ENCODE data around the gene NAE1. TPM values are rescaled to one million over a fixed set of nuclear protein-coding genes. Genes with fewer than 3 reads are reported as not detected.

NAE1 gene
- polyA plus RNA-seq, 3 donors = 23.1 to 34.0 (median 23.2) TPM

DNA sequence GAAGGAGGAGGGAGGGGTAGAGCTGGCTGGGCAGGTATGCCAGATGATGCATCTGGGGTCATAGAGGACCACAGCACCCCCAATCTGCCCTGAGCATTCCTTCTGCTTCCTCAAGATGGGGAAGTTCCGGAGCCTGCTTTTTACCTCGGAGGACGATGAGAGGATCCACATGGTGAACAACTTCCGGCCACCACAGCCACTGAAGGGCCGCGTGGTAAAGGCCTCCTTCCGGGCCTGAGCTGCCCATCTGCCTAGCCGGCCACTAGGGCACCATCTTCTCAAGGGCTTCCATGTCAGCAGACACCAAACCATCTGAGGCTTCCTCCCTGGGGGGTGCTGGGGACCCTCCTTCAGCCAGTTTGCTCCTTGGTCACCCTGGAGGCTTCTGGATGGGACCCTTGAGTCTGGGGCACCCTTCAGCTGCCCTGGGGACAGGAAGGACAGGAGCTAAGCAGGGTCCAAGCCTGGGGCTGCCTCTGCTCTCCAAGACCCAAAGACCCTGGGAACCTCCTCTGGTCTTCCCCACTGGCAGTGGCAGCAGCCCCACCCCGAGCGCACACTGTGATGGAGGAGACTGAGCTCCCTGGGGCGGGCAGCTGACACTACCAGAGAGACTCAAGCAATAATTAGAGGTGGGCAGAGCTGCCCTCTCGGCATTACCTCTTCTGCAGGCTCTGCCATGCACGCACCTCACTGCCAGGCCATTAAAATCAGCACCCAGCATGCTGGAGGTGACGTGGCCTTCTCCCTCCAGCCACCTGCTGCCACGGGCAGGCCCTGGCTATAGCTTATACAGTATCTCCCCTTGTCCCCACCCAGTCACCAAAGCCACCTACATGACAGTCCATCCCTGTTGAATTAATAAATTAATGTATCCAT lies 22.7 kb upstream of the NAE1 start:
- WGBS, 3 donors = 57 to 83% (median 77%) methylated on average over 15 of the region's 15 CpGs
- no peak overlapping the region for H3K27ac ChIP-seq (ENCODE audit: low read depth, low read length)

DNA sequence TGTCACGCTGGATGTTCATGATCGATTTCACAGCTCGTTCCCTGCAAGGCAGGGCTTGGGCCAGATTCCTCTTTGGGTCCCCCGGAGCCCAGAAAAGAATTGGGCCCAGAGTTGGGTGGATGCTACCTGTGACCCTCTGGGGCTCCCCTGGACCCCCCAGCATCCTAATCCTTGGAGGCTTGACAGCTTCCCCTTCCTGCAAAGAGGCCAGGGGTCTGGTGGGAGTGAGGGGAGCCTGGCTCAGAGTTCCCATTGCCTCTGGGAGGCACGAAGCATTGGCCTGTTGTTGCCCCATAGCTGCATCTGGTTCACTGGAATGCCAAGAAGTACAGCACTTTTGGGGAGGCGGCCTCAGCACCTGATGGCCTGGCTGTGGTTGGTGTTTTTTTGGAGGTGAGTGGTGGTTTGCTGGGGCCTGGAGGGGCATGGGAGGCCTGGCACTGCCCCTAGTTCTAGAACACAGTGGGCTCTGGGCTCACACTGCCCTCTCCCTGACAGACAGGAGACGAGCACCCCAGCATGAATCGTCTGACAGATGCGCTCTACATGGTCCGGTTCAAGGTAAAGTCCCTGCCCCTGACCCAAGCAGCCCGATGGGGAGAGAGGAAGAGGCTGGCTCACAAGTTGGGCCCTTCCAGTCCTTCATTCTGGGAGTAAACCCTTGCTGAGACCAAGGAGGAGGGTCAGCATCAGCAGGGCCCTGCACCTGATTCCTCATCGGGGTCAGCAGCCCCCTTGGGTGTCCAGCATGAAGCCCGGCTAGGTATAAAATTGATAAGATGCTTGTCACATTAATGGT lies 20.6 kb upstream of the NAE1 start:
- WGBS, 3 donors = 86 to 91% (median 87%) methylated on average over 13 of the region's 13 CpGs
- H3K27ac ChIP-seq (ENCODE audit: low read depth, low read length) = no peak overlapping the region

DNA sequence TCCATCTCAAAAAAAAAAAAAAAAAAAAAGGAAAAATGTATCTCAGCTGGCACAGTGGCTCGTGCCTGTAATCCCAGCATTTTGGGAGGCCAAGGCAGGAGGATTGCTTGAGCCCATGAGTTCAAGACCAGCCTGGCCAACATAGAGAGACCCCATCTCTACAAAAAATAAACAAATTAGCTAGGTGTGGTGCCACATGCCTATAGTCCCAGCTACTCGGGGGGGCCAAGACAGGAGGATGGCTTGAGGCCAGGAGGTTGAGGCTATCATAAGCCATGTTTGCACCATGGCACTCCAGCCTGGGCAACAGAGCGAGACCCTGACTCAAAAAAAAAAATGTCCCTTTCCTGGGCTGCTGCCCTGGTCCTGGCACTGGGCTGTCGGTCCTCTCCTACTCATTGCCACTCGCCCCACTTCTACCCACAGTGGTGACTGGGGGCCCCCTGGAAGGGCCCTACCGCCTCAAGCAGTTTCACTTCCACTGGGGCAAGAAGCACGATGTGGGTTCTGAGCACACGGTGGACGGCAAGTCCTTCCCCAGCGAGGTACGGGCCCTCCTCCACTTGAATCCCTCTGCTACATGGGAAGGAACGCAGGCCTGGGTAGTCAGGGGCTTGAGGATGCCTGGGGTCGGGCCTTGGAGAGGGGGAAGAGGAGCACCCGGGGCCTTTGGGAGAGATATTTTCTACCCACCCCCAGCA lies 19.5 kb upstream of the NAE1 start:
- 87 to 92% (median 89%) methylated on average over 14 of the region's 14 CpGs for WGBS, 3 donors
- H3K27ac ChIP-seq (ENCODE audit: low read depth, low read length) = no peak overlapping the region

DNA sequence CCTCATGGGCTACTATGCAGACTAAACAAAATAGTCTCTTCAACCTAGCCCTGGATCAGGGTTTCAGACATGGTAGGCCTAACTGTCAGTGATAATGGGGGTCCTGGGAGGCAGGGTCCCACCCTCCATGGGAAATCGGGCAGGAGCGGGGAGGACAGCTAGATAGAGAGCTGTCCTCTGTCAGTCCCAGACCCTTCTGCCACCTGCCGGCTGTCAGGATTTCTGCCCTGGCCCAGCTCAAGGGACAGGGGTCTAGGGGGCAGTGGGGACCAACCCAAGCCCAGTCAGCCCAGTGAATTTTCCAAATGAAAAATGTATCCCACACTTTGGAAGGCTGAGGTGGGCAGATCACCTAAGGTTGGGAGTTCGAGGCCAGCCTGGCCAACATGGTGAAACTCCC lies 18.8 kb upstream of the NAE1 start:
- WGBS, 3 donors = 82 to 92% (median 89%) methylated on average over 4 of the region's 4 CpGs
- H3K27ac ChIP-seq (ENCODE audit: low read depth, low read length) = no peak overlapping the region

DNA sequence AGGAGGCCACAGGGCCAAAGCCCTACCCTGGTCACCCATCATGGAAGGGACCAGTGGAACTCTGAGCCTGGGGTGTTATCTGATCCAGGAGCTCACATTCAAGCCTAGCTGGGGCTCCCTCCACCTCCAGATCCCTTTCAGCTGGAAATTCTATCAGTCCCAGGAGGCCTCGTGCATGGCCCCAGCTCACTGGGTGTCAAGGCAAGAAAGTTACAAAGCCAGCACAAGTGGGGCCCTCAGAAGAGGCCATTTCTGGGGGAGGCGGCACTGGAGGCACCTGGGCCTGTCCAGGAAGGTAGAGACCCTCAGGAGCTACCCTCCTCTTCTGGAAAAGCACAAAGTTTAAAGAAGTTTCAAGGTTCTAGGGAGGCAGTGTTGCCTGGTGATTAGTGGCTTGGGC lies 18.2 kb upstream of the NAE1 start:
- 86 to 92% (median 91%) methylated on average over 2 of the region's 2 CpGs for WGBS, 3 donors

DNA sequence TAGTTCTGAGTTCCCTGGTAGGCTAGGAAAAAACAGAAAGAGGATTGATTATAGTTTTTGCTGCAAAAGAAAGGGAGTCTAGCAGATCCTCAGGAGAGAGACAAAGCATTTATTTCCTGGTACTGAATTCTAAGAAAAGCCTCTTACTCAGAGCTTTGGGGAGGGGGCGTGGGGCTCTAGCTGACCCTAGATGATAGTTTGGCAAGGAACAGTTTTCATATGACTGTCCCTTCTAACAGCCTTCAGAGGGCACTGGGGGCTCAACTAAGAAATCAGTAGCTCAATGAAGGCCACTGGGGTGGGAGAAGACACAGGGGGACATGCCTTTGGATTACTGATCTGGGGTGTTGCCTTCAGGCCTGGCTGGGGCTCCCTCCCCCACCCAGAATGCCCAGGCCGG lies 17.4 kb upstream of the NAE1 start:
- 75 to 81% (median 76%) methylated on average over 2 of the region's 2 CpGs for WGBS, 3 donors
- H3K27ac ChIP-seq (ENCODE audit: low read depth, low read length) = no peak overlapping the region

More for the DNA sequence above, 18.2 kb upstream of the NAE1 start:
- no peak overlapping the region for H3K27ac ChIP-seq (ENCODE audit: low read depth, low read length)

DNA sequence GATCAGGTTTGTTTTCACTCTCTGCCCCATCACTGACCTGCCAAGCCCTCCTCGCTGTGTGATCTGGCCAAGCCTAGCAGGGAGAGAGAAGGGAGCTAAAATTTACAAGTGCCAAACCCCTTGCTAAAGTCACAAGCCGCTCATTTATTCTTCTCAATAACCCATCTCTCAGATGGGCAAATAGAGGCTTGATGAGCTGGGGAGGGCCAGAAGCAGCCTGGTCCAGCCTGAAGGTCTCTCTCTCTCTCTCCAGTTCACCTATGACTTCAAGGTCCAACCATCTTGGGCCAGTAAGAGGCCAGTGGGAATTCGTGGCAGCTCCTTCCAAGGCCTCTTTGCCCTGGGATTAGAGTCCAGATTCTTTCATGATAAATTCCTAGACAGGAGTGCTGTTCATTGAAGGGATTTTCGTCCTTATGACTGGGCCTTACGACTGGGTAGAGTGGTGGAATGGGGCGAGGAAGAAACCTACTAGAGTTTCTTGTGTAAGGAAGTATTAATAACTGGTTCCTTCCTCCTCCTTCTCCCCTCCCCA lies 16.8 kb upstream of the NAE1 start:
- H3K27ac ChIP-seq (ENCODE audit: low read depth, low read length) = no peak overlapping the region
- 73 to 78% (median 77%) methylated on average over 6 of the region's 6 CpGs for WGBS, 3 donors

DNA sequence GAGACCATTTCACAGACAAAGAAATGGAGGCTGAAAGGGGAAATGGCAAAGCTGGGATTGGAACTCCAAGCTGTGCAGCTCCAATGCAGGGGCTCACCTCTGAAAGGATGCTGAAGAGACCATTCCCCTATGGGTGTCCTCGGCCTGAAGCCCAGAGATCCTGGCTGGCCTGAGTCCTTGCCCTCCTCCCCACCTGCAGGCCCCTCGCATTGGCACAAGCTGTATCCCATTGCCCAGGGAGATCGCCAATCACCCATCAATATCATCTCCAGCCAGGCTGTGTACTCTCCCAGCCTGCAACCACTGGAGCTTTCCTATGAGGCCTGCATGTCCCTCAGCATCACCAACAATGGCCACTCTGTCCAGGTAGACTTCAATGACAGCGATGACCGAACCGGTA lies 16.1 kb upstream of the NAE1 start:
- WGBS, 3 donors = 93 to 94% (median 94%) methylated on average over 6 of the region's 6 CpGs
- H3K27ac ChIP-seq (ENCODE audit: low read depth, low read length) = no peak overlapping the region

DNA sequence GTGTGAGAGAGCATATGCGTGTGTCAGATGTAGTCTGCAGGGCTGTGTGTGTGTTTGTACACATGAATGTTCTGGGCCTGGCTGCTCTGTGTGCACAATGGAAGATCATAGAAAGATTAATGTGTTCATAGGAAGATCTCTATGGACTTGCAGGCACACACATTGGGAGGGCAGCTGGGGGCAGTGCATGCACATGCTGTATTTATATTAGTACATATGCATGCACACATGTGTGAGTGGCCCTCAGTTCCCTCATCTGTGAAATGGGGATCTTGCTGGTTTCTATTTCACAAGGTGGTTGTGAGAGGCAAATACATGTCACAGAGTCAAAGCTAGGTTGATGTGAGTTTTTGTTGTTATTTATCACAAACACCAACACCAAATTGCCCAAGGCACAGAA lies 15.5 kb upstream of the NAE1 start:
- no peak overlapping the region for H3K27ac ChIP-seq (ENCODE audit: low read depth, low read length)
- 89 to 96% (median 90%) methylated on average over 1 of the region's 1 CpG for WGBS, 3 donors

DNA sequence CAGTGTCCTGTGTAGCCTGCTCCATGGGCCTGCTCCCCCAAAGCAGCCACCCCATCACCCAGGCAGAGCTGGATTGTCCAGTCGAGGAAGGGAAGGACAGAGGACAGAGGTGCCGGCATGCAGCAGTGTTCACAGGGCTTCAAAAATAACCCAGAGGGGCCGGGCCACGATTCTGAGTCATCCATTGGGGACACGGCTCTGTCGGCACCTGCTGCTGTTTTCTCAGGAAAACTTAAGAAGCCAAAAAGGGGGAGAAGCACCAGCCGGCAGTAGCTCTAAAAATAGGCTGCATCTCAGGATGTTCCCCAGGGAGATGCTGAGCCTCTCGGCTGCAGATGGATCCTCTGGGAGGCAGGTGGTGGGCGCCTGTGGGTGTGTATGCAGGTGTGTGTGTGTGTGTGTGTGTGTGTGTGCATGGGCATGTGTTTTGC lies 15.0 kb upstream of the NAE1 start:
- H3K27ac ChIP-seq (ENCODE audit: low read depth, low read length) = no peak overlapping the region
- 52 to 59% (median 58%) methylated on average over 9 of the region's 9 CpGs for WGBS, 3 donors

DNA sequence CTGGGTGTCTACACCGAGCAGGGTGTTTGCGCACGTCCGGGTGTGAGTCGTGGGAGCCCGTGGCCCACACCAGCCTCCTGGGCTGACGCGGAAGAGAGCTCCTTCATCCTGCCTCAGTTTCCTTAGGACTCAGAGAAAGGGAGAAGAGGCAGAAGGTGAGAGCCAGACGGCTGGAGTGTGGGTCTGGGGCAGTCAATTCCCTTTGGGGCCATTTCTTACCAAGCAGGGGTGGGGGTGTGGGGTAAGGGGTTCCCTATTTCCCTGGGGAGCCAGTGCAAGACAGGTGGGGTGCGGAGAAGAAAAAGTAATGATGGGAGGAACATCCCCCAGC lies 14.3 kb upstream of the NAE1 start:
- 13 to 17% (median 13%) methylated on average over 10 of the region's 10 CpGs for WGBS, 3 donors
- no peak overlapping the region for H3K27ac ChIP-seq (ENCODE audit: low read depth, low read length)

DNA sequence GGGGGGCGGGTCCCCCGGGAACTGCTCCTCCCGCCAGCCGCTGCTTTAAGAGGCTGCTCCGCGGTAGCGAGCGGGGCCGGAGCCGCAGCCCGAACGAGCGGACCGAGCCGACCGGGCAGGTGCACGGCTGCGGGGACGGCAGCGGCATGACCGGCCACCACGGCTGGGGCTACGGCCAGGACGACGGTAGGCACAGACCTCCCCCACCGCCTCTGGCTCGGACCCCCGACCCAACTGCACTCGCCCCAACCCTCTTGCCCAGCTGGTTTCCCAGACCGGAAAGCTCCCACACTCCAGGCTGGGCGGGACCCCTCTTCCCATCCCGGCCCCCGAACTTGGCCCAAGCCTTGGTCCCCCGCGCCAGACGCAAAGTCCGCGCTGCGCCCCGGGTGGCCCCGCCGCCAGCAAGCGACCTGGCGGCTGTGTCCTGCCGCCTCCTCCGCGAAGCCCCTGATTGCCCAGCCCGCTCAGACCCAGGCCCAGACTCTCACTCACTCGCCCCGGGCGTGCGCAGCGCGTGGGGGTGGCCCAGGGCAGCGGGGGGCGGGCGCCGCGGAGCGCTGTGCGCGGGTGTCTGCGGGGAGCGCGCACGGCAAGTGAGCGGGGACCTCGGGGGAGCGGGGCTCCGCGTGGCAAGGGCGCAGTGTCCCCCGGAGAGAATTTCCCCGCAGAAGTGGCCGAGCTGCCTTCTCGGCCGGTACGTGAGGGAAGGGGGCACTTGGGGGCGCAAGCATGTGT lies 13.7 kb upstream of the NAE1 start, which contains the start of gene CA7:
CA7 (plus strand) TSS at position 73 of the 738 bp plus-strand sequence; CDS start at position 147, 74 bp downstream.
- no peak within 1 kb of the TSS for H3K27ac ChIP-seq (ENCODE audit: low read depth, low read length)
- 1 to 2% (median 2%) methylated on average over 74 to 79 of the region's 79 CpGs for WGBS, 3 donors

DNA sequence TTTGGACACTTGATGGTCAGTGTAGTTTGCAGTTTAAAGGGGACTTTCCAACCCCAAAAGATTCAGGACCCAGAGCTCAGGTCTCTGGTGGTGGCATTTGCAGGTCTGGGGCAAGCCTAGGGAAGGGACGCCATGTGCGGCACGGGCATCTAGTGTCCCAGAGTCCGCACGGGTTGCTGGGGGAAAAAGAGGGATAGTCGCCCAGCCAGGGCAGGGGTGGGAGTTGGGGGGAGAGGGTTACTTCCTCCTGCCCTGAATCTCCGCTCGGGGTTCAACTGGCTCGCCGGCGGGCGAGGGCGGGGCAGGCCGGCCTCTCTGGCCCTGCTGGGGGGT lies 13.2 kb upstream of the NAE1 start:
- WGBS, 3 donors = 17 to 21% (median 19%) methylated on average over 11 to 14 of the region's 14 CpGs
- no peak overlapping the region for H3K27ac ChIP-seq (ENCODE audit: low read depth, low read length)

DNA sequence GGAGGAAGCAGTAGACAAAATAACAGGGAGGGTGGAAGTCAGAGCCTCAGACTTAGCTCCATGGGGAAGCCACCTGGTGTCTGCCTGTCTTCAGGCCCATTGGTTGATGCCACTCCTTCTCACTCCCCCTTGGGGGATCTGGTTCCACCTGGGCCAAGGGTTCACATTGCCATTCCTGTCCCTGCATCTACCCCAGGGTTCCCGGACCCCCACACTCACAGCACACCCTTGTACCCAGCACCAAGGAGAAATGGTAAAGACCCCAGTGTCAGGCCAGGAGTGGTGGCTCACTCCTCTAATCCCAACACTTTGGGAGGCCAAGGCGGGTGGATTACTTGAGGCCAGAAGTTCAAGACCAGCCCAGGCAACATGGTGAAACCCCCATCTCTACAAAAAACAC lies 12.4 kb upstream of the NAE1 start:
- no peak overlapping the region for H3K27ac ChIP-seq (ENCODE audit: low read depth, low read length)
- WGBS, 3 donors = 94 to 99% (median 97%) methylated on average over 2 of the region's 2 CpGs

DNA sequence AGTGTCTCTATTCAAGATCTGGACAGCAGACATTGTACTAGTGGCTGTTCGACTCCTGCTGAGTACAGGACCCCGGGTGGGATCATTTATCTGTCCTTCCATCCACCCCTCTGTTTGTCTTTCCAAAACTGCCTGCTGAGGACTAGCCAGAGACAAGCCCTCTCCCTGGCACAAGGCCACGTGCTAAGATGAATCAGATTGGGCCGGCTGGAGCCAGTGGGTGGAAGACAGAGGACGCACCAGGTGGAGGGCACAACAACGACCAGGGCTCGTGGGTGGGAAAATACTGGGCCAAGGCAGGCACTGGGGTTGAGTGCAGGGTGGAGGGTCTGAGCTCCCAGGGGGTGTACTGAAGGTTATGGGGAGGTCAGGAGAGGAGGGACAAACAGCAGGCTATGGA lies 12.0 kb upstream of the NAE1 start:
- no peak overlapping the region for H3K27ac ChIP-seq (ENCODE audit: low read depth, low read length)
- WGBS, 3 donors = 70 to 81% (median 78%) methylated on average over 7 of the region's 7 CpGs

DNA sequence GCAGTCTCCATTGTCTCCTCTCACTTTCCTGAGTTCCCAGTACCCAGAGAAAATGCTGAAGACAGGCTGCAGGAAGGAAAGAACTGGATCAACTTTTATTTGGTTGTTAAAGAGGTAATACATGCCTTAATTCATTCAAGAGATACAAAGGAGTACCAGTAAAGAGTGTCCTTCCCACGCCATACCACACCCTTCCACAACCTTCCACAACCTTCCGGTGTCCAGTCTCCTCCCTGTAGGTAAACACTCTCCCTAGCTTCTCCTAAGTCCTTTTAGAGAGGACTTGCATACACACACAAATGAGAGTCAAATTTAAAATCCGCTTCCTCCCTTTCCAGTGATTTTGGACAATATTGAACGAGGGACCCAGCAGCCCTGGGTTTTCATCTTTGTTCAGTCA lies 10.6 kb upstream of the NAE1 start:
- 87 to 91% (median 88%) methylated on average over 4 of the region's 4 CpGs for WGBS, 3 donors

DNA sequence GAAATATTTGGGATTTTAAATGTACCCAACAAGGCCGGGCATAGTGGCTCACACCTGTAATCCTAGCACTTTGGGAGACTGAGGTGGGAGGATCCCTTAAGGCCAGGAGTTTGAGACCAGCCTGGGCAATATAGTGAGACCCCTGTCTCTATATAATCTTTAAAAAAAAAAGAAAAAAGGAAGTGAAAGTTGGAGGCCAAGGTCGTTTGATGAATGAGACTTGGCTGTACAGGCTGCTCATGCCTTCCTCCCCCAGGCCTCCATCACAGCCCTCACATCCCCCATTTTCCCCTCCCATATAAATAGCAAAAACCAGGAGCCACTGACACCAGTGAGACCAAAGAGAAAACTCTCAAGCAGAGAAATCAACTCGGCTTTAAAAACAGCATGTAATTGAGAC lies 10.1 kb upstream of the NAE1 start:
- WGBS, 3 donors = 48 to 50% (median 48%) methylated on average over 3 of the region's 3 CpGs

More for the DNA sequence above, 10.6 kb upstream of the NAE1 start:
- no peak overlapping the region for H3K27ac ChIP-seq (ENCODE audit: low read depth, low read length)

DNA sequence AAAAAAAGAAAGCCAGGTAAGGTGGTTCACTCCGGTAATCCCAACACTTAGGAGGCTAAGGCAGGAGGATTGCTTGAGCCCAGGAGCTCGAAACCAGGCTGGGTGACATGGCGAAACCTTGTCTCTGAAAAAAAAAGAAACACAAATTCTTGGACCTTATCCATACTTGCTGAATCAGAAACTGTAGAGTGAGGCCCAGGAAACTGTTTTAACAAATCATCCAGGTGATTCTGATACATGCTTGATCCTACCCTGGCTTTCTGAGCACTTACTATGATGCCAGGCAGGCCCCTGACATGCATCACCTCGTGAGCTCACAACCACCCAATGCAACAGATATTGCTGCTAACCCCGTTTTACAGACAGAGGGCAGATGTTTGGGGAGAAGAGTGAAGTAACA lies 4.0 kb upstream of the NAE1 start:
- WGBS, 3 donors = 82 to 88% (median 87%) methylated on average over 5 of the region's 5 CpGs
- H3K27ac ChIP-seq (ENCODE audit: low read depth, low read length) = no peak overlapping the region

More for the DNA sequence above, 10.1 kb upstream of the NAE1 start:
- no peak overlapping the region for H3K27ac ChIP-seq (ENCODE audit: low read depth, low read length)

Measured in adipose tissue (tissue), 3 donors.